ENCODE data around the gene PRR7. TPM values are rescaled to one million over a fixed set of nuclear protein-coding genes. Genes with fewer than 3 reads are reported as not detected.

PRR7 gene
- total and polyA plus RNA-seq, 2 of the 4 experiments (the other 2 are of a cell fraction), result 1.1 to 10.1 TPM

DNA sequence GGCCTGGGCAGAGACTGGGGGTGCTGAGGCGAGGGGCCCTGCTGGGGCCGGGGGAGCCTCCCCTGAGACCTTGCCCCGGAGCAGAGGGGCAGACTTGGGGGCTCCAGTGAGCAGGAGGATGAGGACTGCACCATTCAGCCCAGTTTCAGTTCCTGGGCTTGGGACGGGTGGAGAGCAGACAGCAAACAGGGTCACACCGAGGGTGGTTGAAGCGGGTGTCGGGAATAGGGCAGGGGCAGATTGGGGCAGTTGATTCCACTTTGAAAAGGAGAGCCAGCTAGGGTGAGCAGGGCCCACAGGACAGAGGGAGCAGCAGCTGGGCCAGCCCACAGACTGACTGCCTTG, 15.7 kb upstream of the PRR7 start:
- intact Hi-C loops (cut with micrococcal nuclease), result no loop called here
- POLR2A ChIA-PET (ENCODE audit: unreplicated experiment), result no interaction called here
- no peak overlapping the region for H2BK15ac ChIP-seq (ENCODE audit: low read depth, low read length)
- H2BK5ac ChIP-seq (ENCODE audit: low read depth, low read length, poor library complexity, severe bottlenecking), result no peak overlapping the region
- H3K18ac ChIP-seq (ENCODE audit: low read depth, low read length), result no peak overlapping the region
- H3K36me3 ChIP-seq (ENCODE audit: control insufficient read depth, insufficient read depth, low read length), result peaks cover 37% of the 10 kb centered on the region
- no peaks in the 10 kb centered on the region for H3K27me3 ChIP-seq (ENCODE audit: control insufficient read depth, insufficient read depth, low read length)
- CTCF ChIA-PET, result no interaction called here
- peak overlapping the region; percentile 24 for H2AK9ac ChIP-seq (replicated peaks; ENCODE audit: low read depth, low read length, poor library complexity)
- no peak for ATAC-seq (ENCODE audit: low read depth)
- TF ChIP-seq BHLHE40 (IDR thresholded peaks at IDR 0.05; ENCODE audit: low read depth, low read length) (no peak), ELK1 (IDR thresholded peaks at IDR 0.05; ENCODE audit: borderline replicate concordance, low read depth, low read length) (no peak), MAFK (IDR thresholded peaks at IDR 0.05; ENCODE audit: low read depth, low read length) (no peak), FOS (IDR thresholded peaks at IDR 0.05; ENCODE audit: low read depth, low read length) (no peak), CEBPB (IDR thresholded peaks at IDR 0.05; ENCODE audit: low read depth, low read length) (no peak), POLR2A (IDR thresholded peaks at IDR 0.05; ENCODE audit: low read depth, low read length) (no peak), NFE2L2 (IDR thresholded peaks at IDR 0.05; ENCODE audit: low read depth, low read length) (no peak), MAZ (IDR thresholded peaks at IDR 0.05; ENCODE audit: borderline replicate concordance, low read depth, low read length) (no peak), MXI1 (IDR thresholded peaks at IDR 0.05; ENCODE audit: borderline replicate concordance, low read depth, low read length) (no peak), RFX5 (IDR thresholded peaks at IDR 0.05; ENCODE audit: low read depth, low read length) (no peak), SMC3 (IDR thresholded peaks at IDR 0.05; ENCODE audit: low read depth, low read length) (no peak), CHD1 (IDR thresholded peaks at IDR 0.05; ENCODE audit: low read depth, low read length) (no peak), RAD21 (IDR thresholded peaks at IDR 0.05; ENCODE audit: low read length) (no peak)
- TF ChIP-seq, protein P1, sequence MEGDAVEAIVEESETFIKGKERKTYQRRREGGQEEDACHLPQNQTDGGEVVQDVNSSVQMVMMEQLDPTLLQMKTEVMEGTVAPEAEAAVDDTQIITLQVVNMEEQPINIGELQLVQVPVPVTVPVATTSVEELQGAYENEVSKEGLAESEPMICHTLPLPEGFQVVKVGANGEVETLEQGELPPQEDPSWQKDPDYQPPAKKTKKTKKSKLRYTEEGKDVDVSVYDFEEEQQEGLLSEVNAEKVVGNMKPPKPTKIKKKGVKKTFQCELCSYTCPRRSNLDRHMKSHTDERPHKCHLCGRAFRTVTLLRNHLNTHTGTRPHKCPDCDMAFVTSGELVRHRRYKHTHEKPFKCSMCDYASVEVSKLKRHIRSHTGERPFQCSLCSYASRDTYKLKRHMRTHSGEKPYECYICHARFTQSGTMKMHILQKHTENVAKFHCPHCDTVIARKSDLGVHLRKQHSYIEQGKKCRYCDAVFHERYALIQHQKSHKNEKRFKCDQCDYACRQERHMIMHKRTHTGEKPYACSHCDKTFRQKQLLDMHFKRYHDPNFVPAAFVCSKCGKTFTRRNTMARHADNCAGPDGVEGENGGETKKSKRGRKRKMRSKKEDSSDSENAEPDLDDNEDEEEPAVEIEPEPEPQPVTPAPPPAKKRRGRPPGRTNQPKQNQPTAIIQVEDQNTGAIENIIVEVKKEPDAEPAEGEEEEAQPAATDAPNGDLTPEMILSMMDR (conservative IDR thresholded peaks at IDR 0.05; ENCODE audit: low read depth, low read length), result no peak
- TF ChIP-seq, protein P2, sequence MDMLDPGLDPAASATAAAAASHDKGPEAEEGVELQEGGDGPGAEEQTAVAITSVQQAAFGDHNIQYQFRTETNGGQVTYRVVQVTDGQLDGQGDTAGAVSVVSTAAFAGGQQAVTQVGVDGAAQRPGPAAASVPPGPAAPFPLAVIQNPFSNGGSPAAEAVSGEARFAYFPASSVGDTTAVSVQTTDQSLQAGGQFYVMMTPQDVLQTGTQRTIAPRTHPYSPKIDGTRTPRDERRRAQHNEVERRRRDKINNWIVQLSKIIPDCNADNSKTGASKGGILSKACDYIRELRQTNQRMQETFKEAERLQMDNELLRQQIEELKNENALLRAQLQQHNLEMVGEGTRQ (IDR thresholded peaks at IDR 0.05; ENCODE audit: low read depth, low read length), result no peak
- in situ Hi-C loops (cut with MboI; ENCODE audit: low sequenced_read_pairs), result no loop called here
- no peak overlapping the region for H3K4ac ChIP-seq (ENCODE audit: low read depth, low read length)
- WGBS, 2 experiments (ENCODE audit: extremely low coverage in 2 of 2, insufficient read length in 1 of 2), result 100% methylated on average over 1 of the region's 7 CpGs; no CpG with 5 or more reads in 1 of the 2 experiments
- H2BK120ac ChIP-seq (ENCODE audit: low read depth, low read length), result no peak overlapping the region
- H4K8ac ChIP-seq (ENCODE audit: low read depth in 2 of 2, low read length in 2 of 2), result no peak overlapping the region
- no peak overlapping the region for H2AK5ac ChIP-seq (ENCODE audit: low read depth, low read length)
- H3K9me3 ChIP-seq (ENCODE audit: control insufficient read depth, insufficient read depth, low read length), result no peaks in the 10 kb centered on the region
- H3K9me1 ChIP-seq (ENCODE audit: insufficient read depth, low read length), result peaks cover 6% of the 10 kb centered on the region; the same call in 1 of the 2 replicates
- no peak overlapping the region for H3K4me3 ChIP-seq (ENCODE audit: insufficient read depth, low read depth, low read length)
- H3K9ac ChIP-seq (ENCODE audit: low read depth, low read length), result no peak overlapping the region
- dilution Hi-C loops (cut with HindIII; ENCODE audit: low sequenced_read_pairs, unreplicated experiment), result no loop called here
- peaks cover 13 to 44% of the 10 kb centered on the region in 2 experiments for H3K79me1 ChIP-seq (ENCODE audit: low read depth in 1 of 2, low read length in 2 of 2)
- H3K23ac ChIP-seq (ENCODE audit: low read depth, low read length), result no peak overlapping the region
- DNase-seq, result no peak
- peaks cover 10% of the 10 kb centered on the region for H3K4me1 ChIP-seq (ENCODE audit: control insufficient read depth, insufficient read depth, low read length)
- no peak overlapping the region for H3K27ac ChIP-seq (ENCODE audit: insufficient read depth, low read length)
- BruUV-seq (replicated peaks), result no TSS peak
- H2BK20ac ChIP-seq (ENCODE audit: low read depth, low read length), result no peak overlapping the region
- H4K5ac ChIP-seq (ENCODE audit: low read depth, low read length), result no peak overlapping the region
- H2AFZ ChIP-seq (replicated peaks; ENCODE audit: low read length, poor library complexity), result no peak overlapping the region
- no peak overlapping the region for H4K91ac ChIP-seq (ENCODE audit: insufficient read depth, low read depth, low read length)
- no peak overlapping the region for H3K14ac ChIP-seq (replicated peaks; ENCODE audit: low read depth, low read length)
- no peak overlapping the region for H3K56ac ChIP-seq (ENCODE audit: extremely low read depth, insufficient read depth, low read length)
- no peak overlapping the region for H3K4me2 ChIP-seq (ENCODE audit: low read depth, low read length)
- H4K20me1 ChIP-seq (ENCODE audit: insufficient read depth, low read length), result peaks cover 29% of the 10 kb centered on the region

Data from IMR-90 (cell line).